ELR (cell line): ENCODE results near the gene ARHGAP11A.
"Not testable (repeated sequence)": the region's sequence is repeated elsewhere in the genome, so short reads cannot be mapped to it uniquely, and the experiment has no call there.

ENCODE experiments used
- DNase-seq: peaks from one replicate; pipeline ENCODE4 v3.0.0-alpha.2; 2015; ENCODE audit warnings: low read depth

Gene ARHGAP11A, protein sequence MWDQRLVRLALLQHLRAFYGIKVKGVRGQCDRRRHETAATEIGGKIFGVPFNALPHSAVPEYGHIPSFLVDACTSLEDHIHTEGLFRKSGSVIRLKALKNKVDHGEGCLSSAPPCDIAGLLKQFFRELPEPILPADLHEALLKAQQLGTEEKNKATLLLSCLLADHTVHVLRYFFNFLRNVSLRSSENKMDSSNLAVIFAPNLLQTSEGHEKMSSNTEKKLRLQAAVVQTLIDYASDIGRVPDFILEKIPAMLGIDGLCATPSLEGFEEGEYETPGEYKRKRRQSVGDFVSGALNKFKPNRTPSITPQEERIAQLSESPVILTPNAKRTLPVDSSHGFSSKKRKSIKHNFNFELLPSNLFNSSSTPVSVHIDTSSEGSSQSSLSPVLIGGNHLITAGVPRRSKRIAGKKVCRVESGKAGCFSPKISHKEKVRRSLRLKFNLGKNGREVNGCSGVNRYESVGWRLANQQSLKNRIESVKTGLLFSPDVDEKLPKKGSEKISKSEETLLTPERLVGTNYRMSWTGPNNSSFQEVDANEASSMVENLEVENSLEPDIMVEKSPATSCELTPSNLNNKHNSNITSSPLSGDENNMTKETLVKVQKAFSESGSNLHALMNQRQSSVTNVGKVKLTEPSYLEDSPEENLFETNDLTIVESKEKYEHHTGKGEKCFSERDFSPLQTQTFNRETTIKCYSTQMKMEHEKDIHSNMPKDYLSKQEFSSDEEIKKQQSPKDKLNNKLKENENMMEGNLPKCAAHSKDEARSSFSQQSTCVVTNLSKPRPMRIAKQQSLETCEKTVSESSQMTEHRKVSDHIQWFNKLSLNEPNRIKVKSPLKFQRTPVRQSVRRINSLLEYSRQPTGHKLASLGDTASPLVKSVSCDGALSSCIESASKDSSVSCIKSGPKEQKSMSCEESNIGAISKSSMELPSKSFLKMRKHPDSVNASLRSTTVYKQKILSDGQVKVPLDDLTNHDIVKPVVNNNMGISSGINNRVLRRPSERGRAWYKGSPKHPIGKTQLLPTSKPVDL

DNA sequence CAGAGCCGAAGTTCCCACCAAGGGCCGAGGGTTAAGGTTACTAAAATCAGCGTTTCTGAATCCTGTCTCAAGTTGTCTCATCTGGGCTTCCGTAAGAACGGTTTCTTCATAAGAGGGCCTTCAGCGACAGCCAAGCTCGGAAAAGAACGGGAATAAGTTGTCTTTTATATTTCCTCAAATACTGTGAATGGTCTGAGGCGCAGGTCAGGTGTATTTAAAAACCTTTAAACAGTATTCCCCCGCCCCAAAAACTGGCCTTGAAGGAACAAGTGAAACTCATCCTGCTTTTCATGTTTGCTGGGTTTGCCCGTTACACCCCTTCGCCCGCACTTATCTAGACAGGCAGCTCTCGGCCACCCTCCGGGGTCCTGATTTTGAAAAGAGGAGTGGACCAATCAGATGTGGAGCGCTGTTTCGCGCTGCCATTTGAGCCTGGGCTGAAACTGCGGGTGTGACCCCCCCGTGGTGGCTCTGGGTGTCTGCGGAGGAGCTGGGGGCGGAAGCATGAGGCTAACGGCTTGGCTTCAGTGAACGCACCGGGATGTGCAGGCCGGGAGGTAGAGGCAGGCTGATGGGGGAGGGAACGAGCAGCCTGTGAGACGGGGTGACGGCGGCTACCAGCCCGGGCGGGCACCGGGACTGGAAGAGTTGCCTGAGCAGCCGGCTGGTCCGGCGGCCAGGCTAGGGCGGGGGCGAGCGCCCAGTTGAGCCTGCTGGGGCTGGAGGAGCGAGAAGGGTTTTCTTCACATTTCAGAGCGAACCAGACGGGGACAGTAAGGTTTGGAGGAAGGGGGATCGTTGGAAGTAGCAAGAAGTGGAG lies at the start of gene ARHGAP11A:
TSS of gene ARHGAP11A (plus strand) at position 454 of the 820 bp plus-strand sequence. CDS start 708 bp downstream, outside the sequence.
- DNase-seq: peak; percentile 85

DNA sequence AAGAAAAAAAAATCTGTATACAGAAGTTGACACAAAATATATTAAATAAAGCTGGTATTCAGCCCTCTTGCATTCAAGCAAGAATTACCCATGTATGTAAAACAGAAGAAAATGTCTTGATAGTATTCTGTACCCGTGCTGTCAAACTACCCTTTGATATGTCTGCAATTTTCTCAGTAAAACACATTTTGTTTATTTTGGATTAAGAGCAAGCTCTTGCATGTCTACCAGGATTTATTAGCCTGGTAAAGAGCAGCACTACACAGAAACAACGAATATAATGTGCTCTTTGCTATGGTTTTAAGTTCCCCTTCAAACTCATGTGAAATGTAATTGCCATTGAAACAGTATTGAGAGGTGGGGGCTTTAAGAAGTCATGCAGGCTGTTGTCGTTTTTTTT lies 46.3 kb upstream of the ARHGAP11A start:
- not testable (repeated sequence) for DNase-seq

DNA sequence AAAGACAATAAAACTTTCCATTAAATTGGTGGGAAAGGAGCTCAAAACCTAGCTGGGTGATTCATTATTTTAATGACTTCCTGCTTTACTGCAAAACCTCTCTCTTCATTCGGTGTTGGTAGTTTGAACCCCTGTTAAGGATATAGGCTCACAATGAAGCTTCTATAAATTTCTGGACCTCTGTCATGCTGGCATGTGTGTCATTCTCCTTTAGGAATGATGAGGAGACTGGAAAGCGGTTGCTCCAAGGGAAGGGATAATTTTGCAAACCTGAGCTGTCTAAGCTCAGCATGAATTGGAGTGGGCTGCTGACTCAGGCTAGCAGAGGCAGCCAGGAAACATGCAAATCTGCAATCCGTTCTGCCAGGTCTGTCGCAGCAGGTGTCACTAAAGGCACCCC lies 36.8 kb upstream of the ARHGAP11A start:
- DNase-seq: not testable (repeated sequence)

DNA sequence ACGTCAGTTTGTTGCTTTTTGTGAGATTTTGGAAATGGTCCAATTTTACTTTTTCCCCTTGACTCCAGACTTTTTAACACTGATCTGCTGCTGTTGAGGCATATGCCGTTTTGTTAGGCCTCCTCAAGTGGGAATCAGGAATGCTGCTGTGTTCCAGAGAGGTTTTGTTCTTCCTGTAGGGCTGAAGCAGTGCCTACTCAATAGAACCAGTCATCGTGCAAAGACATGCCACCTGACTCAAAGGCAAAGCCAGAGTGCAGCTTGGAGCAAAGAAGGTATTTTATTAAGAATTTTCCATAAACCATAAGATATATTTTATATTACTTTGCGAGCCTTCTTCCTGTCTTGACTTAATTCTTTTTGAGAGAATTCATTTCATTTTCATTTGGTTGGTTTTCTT lies 29.5 kb upstream of the ARHGAP11A start:
- DNase-seq: not testable (repeated sequence)

DNA sequence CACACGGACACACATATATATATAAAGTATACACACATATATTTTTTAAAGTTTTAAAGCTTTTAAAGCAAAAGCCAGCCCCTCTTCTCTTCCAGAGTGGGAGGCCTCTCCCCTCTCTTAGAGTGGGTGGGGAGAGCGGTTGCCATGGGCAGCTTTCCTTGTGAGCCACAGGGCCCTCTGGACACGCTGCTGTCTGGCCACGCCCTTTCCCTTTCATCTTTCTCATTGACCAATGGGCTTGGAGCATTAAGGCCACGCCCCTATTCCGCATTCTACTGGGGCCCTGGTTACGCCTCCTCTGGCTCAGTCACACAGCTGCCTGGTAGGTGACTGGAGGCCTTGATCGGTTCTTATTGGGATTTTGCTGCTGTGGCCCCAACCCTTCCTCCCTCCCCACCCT lies 22.2 kb upstream of the ARHGAP11A start, which contains the start of gene GOLGA8N:
TSS of gene GOLGA8N (plus strand) at position 306 of the 400 bp plus-strand sequence.
- not testable (repeated sequence) for DNase-seq

DNA sequence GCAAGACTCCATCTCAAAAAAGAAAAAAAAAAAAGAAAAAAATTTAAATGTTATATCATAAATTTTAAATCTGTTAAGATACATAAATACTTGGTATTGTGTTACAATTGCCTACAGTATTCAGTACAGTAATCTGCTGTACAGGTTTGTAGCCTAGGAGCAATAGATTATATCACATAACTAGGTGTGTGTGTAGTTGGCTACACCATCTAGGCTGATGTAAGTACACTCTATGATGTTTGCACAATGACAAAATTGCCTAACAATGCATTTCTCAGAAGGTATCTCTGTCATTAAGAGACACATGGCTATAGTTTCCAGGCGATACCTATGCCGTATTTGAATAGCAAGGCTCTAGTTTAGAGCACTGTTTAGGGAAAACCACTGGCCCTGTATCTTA lies 5.8 kb upstream of the ARHGAP11A start:
- DNase-seq: not testable (repeated sequence)

DNA sequence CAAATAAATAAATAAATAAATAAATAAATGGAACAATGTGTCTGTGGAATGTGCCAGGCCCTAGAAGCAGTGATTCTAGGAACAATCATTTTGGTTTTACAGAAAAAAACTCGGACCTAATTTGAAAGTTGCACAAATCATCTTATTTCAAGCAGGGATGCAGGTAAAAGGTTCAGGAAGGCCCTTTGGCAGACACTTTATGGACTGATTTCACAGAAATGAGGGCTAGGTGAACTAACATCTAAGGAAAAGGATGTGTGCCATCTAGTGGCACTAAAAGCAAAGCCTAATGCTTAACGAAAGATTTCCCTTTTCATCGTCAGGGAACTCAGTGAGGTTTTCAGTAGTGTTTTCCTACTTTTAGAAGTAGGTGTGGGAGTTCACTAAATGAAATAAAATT lies 4.6 kb upstream of the ARHGAP11A start:
- DNase-seq: peak; percentile 62

DNA sequence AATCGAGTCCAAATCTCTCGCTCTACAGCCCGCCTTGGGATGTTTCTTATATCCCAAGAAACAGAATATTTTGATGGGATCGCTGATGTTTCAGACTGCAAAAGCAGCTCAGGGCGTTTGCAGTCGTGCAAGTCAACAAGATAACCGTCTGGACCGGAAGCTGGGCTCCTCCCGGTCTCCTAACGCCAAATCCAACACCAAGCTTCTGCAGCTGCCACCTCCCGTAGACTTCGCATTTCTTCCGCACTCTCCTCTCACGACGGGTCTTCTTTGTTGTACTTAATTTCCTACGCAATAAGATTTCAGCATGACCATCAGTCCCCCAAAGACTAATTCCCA lies 623 bp upstream of the ARHGAP11A start:
- not testable (repeated sequence) for DNase-seq

DNA sequence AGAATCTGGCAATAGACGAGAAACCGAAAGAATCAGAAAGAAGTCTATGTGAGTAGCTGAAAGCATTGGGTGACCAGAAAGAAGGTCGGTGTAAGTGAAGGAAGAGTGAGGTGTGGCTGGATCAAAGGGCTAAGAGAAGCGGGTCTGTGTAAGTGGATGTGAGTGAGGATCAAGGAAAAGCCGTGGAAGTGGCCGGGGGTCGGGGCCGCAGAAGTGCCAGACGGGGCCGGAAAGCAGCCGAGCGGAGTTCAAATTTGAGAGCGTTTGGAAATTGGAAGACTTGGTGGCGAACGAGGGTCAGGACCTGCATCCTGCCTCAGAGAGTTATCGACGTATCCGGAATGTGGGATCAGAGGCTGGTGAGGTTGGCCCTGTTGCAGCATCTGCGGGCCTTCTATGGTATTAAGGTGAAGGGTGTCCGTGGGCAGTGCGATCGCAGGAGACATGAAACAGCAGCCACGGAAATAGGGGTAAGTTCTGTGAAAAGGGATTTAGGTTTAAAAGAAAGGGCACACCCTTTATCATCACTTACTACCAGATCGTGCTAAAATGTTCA lies 645 bp downstream of the ARHGAP11A start:
- peak; percentile 45 for DNase-seq

DNA sequence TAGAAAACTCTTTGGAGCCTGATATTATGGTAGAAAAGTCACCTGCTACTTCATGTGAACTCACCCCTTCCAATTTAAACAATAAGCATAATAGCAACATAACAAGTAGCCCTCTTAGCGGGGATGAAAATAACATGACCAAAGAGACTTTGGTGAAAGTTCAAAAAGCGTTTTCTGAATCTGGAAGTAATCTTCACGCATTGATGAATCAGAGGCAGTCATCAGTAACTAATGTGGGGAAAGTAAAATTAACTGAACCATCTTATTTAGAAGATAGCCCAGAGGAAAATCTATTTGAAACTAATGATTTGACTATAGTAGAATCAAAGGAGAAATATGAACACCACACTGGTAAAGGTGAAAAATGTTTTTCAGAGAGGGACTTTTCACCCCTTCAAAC lies 21.1 kb downstream of the ARHGAP11A start:
- no peak for DNase-seq

DNA sequence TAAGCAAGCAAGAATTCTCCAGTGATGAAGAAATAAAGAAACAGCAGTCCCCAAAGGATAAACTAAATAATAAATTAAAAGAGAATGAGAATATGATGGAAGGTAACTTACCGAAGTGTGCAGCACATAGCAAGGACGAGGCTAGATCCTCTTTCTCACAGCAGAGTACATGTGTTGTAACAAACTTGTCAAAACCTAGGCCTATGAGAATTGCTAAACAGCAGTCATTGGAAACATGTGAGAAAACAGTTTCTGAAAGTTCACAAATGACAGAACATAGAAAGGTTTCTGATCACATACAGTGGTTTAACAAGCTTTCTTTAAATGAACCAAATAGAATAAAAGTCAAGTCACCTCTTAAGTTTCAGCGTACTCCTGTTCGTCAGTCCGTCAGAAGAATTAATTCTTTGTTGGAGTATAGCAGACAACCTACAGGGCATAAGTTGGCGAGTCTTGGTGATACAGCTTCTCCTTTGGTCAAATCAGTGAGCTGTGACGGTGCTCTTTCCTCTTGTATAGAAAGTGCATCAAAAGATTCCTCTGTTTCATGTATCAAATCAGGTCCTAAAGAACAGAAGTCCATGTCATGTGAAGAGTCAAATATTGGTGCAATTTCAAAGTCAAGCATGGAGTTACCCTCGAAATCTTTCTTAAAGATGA lies 21.7 kb downstream of the ARHGAP11A start:
- no peak for DNase-seq

DNA sequence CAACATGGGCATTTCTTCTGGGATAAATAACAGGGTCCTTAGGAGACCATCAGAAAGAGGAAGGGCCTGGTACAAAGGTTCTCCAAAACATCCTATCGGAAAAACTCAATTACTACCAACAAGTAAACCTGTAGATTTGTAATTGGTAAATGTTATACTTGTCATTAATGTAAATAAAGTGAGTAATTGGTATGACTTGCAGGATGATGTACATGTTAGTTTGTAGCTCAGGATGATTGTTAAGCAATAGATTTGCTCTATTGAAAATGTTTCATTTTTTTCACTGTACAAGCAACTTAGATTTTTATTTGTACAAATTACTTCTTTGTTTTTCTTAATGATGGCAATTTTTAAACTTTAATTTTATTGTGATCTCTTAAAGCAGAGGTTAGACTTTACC lies 22.4 kb downstream of the ARHGAP11A start:
- peak; percentile 39 for DNase-seq

DNA sequence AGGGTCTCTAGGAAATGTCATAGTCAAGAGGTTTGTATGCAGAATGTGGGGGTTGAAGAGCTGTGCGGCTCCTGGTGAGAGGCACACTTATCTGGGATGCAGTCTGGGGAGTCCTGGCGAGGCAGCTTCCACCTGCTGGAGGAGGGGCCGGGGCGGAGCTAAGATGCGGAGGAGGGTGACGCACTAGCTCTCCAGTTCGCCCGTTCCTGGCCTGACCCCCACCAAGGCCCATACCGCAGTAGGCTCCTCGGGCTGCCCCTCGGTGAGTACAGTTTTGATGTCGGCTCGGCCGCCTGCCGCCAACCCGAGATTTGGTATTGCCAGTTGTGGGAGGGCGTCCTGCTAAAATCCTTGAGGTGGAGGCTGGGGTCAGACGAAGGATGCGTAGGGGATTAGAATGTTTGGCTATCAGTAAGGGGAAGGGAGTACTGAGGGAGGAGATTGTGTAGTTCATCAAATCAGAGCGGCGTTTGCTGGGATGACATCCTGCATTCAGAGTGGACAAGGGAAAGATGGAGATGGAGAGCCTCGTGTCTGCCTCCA lies 26.3 kb downstream of the ARHGAP11A start, which contains the start of gene SCG5:
TSS of gene SCG5 (plus strand) at position 194 of the 543 bp plus-strand sequence. CDS start 1,883 bp downstream, outside the sequence.
- no peak for DNase-seq

DNA sequence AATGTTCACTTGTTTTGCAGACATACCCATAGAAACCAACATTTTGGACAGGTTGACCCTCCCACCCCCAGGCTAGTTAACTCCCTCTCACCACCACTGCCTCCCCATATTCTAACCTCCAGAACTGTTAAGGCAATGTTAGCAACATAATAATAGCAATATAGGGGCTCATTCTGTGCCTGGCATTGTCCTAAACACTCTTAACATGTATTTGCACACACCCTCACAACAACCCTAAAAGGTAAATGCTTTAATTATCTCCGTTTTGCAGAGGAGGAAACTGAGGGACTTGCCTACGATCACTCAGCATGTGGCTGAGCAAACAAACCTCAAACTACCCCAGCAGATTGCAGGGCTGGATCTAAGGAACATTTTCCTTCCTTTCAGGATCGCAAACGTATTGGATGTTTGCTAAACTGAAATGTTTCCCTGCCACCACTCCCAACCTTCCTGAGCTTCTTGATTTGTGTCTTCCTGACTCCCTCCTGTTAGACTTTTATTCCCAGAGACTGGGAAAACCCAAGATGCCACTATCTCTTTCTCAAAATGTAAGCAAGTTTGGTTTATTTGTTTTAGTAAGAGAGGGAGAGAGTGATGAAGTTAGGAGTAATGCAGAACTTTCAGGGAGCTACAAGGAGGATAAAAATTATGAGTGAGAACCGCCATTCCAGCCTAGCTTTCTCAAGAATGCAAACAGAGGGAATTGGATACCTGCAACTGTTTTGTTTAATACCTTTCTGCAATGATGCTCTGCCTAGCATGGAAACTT lies 27.5 kb downstream of the ARHGAP11A start:
- no peak for DNase-seq

DNA sequence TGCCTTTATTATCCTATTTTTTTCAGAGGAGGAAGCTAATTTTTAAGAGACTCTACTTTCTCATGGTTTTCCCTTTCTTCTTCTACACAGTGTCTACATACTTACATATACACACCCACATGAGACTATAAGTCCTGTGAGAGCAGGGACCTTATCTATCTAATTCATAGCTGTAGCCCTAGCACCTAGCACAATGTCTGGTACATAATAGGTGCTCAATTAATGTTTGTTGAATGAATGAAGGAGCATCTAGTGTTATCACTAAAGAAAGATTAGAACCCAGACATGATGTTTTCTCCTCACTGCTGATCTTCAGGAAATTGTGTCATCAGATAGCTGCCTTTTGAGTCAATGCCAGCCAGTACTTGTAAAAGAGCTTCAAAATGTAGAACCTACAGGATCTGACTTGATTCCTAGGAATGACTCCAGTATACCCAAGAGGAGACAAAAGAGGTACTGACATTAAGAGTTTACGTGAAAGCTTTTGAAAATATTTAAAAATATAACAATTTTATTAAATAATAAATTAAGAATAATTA lies 28.7 kb downstream of the ARHGAP11A start:
- DNase-seq: peak; percentile 60

DNA sequence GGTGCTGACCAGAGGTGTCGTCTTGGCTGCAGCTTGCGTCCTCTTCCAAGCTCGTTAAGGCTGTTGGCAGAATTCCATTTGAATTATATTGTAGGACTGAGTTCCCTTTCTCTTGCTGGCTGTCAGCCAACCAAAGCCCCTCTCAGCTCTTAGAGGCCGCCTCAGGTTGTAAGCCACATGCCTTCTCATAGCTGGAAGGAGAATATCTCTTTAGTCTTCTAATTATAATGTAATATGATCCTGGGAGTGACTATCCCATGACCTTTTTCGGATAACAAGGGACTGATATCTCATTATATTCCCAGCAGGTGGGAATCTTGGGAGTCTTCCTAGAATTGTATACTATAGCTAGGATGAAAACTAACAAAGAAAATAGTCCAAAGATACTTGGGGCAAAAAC lies 31.0 kb downstream of the ARHGAP11A start:
- no peak for DNase-seq

DNA sequence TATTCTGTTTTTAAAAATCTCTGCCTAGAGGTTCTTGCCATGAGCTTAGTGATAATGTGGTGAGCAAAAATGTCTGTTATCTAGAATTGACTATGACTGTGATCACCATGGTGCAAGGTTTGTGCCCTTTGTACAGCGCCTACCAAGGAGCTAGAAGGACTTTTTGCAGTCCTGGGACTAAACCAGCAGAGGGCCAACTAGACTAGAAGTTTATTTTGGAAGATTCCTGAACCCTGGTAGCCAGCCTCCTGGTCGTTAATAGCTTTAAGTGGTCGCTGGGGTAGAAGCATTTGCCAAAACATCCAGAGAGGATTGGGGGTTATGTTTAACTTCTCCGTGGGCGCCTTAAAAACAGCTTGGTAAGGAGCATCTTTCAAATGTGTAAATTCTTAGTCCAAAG lies 34.0 kb downstream of the ARHGAP11A start:
- peak; percentile 58 for DNase-seq

DNA sequence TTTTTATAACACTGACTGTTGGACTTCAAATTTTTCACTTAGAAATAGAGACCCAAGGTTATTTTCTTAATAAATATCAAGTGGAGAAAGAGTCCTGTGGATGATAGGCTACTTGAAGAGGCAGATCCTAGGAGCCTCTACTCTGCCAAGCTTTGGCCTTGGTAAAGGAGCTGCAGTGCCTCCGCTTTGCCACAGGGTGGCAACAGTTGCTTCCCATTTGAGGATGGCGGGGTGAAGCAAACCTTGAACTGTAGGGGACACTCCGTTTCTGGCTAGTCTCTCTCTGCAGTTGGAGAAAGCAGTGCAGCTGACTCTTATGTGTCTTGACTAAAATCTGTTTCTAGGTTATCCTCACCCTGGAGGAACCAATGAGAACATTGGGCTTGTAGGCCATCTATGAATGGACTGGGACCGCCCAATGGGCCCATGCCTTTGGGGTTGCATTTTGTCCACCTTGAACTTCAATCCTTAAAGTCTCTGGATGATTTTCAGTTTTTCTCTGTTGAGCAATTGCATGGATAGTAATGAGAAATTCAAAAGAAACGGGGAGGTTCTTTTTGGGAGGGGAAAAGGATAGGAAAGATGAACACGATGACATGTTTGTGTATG lies 36.0 kb downstream of the ARHGAP11A start:
- peak; percentile 77 for DNase-seq

DNA sequence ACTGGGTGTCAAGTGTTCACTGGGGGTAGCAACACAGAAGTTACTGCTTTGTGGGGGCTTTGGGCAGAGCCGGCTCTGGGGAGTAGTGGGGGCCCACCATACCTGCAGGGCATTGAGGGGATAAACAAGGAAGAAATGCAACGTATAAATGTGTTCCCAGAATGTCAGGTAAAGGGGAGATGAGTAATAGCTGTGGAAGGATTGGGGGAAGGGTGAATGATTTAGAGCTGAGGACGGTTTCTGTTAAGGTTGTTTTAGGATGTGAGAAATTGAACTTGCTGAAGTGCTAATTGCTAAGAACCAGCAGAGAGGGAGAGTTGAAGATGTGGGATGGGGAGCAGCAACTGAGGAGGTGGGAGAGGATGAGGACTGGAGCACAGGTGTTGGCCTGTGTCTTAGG lies 36.9 kb downstream of the ARHGAP11A start:
- no peak for DNase-seq
